ENCODE measurements around the gene ABHD10.

The ABHD10 gene

GRCh38 chr3:111948786-111949185 is 30.0 kb upstream of the ABHD10 start:
- no peaks in the 10 kb centered on the region for H3K36me3 ChIP-seq (ENCODE audit: insufficient read depth, low read length)
- H2AFZ ChIP-seq (ENCODE audit: low read depth, low read length) = no peak overlapping the region
- no peaks in the 10 kb centered on the region for H3K27me3 ChIP-seq (ENCODE audit: insufficient read depth, low read length, poor library complexity)
- DNase-seq (no peak), ATAC-seq (ENCODE audit: insufficient read depth, low read depth) (no peak)
- H3K4me1 ChIP-seq (ENCODE audit: insufficient read depth, low read length) = no peaks in the 10 kb centered on the region
- H3K9ac ChIP-seq (ENCODE audit: low read depth, low read length) = no peak overlapping the region
- H3K4me2 ChIP-seq (ENCODE audit: insufficient read depth, low read length) = no peak overlapping the region
- no peak overlapping the region for H3K4me3 ChIP-seq (ENCODE audit: low read depth in 1 of 2, low read length in 2 of 2)
- no peak for TF ChIP-seq EZH2 (IDR thresholded peaks at IDR 0.05; ENCODE audit: borderline replicate concordance, low read depth, low read length, severe bottlenecking)
- TF ChIP-seq CTCF (IDR thresholded peaks at IDR 0.05; ENCODE audit: borderline replicate concordance, extremely low read depth, low read length, poor library complexity, severe bottlenecking) = no peak
- no peaks in the 10 kb centered on the region for H3K9me3 ChIP-seq (ENCODE audit: insufficient read depth, low read length, severe bottlenecking)
- H4K20me1 ChIP-seq (ENCODE audit: insufficient read depth, low read length) = no peaks in the 10 kb centered on the region
- H3K27ac ChIP-seq (ENCODE audit: low read length) = no peak overlapping the region
- no peaks in the 10 kb centered on the region for H3K79me2 ChIP-seq (ENCODE audit: insufficient read depth, low read length)

- H3K79me2 ChIP-seq (ENCODE audit: insufficient read depth, low read length) = no peaks in the 10 kb centered on the region
- DNase-seq = no peak
- no peaks in the 10 kb centered on the region for H3K36me3 ChIP-seq (ENCODE audit: insufficient read depth, low read length)
Observed at GRCh38 chr3:111949712-111950111, 29.1 kb upstream of the ABHD10 start.

GRCh38 chr3:111951032-111951431 is 27.8 kb upstream of the ABHD10 start:
- no peaks in the 10 kb centered on the region for H4K20me1 ChIP-seq (ENCODE audit: insufficient read depth, low read length)
- ATAC-seq (ENCODE audit: insufficient read depth, low read depth) (no peak), DNase-seq (no peak)
- H3K27me3 ChIP-seq (ENCODE audit: insufficient read depth, low read length, poor library complexity) = no peaks in the 10 kb centered on the region
- H3K4me3 ChIP-seq (ENCODE audit: low read depth in 1 of 2, low read length in 2 of 2) = no peak overlapping the region
- H3K79me2 ChIP-seq (ENCODE audit: insufficient read depth, low read length) = no peaks in the 10 kb centered on the region
- no peak overlapping the region for H2AFZ ChIP-seq (ENCODE audit: low read depth, low read length)
- no peak overlapping the region for H3K9ac ChIP-seq (ENCODE audit: low read depth, low read length)
- no peak overlapping the region for H3K27ac ChIP-seq (ENCODE audit: low read length)
- no peak for TF ChIP-seq EZH2 (IDR thresholded peaks at IDR 0.05; ENCODE audit: borderline replicate concordance, low read depth, low read length, severe bottlenecking)
- TF ChIP-seq CTCF (IDR thresholded peaks at IDR 0.05; ENCODE audit: borderline replicate concordance, extremely low read depth, low read length, poor library complexity, severe bottlenecking) = no peak
- no peaks in the 10 kb centered on the region for H3K4me1 ChIP-seq (ENCODE audit: insufficient read depth, low read length)
- H3K4me2 ChIP-seq (ENCODE audit: insufficient read depth, low read length) = no peak overlapping the region
- no peaks in the 10 kb centered on the region for H3K9me3 ChIP-seq (ENCODE audit: insufficient read depth, low read length, severe bottlenecking)
- H3K36me3 ChIP-seq (ENCODE audit: insufficient read depth, low read length) = no peaks in the 10 kb centered on the region

More at GRCh38 chr3:111949712-111950111, 29.1 kb upstream of the ABHD10 start:
- H3K4me2 ChIP-seq (ENCODE audit: insufficient read depth, low read length) = no peak overlapping the region
- no peaks in the 10 kb centered on the region for H3K27me3 ChIP-seq (ENCODE audit: insufficient read depth, low read length, poor library complexity)
- ATAC-seq (ENCODE audit: insufficient read depth, low read depth) = no peak
- H4K20me1 ChIP-seq (ENCODE audit: insufficient read depth, low read length) = no peaks in the 10 kb centered on the region
- H2AFZ ChIP-seq (ENCODE audit: low read depth, low read length) = no peak overlapping the region
- H3K4me3 ChIP-seq (ENCODE audit: low read depth in 1 of 2, low read length in 2 of 2) = no peak overlapping the region
- H3K9me3 ChIP-seq (ENCODE audit: insufficient read depth, low read length, severe bottlenecking) = no peaks in the 10 kb centered on the region
- no peak overlapping the region for H3K27ac ChIP-seq (ENCODE audit: low read length)
- no peak for TF ChIP-seq EZH2 (IDR thresholded peaks at IDR 0.05; ENCODE audit: borderline replicate concordance, low read depth, low read length, severe bottlenecking)
- no peak overlapping the region for H3K9ac ChIP-seq (ENCODE audit: low read depth, low read length)
- no peaks in the 10 kb centered on the region for H3K4me1 ChIP-seq (ENCODE audit: insufficient read depth, low read length)

- no peak overlapping the region for H3K4me2 ChIP-seq (ENCODE audit: insufficient read depth, low read length)
- no peak overlapping the region for H3K27ac ChIP-seq (ENCODE audit: low read length)
- H4K20me1 ChIP-seq (ENCODE audit: insufficient read depth, low read length) = no peaks in the 10 kb centered on the region
- no peaks in the 10 kb centered on the region for H3K27me3 ChIP-seq (ENCODE audit: insufficient read depth, low read length, poor library complexity)
- H2AFZ ChIP-seq (ENCODE audit: low read depth, low read length) = no peak overlapping the region
- no peaks in the 10 kb centered on the region for H3K79me2 ChIP-seq (ENCODE audit: insufficient read depth, low read length)
- H3K9ac ChIP-seq (ENCODE audit: low read depth, low read length) = no peak overlapping the region
- ATAC-seq (ENCODE audit: insufficient read depth, low read depth) = no peak
- H3K36me3 ChIP-seq (ENCODE audit: insufficient read depth, low read length) = no peaks in the 10 kb centered on the region
- no peak for DNase-seq
- H3K9me3 ChIP-seq (ENCODE audit: insufficient read depth, low read length, severe bottlenecking) = no peaks in the 10 kb centered on the region
- no peak for TF ChIP-seq CTCF (IDR thresholded peaks at IDR 0.05; ENCODE audit: borderline replicate concordance, extremely low read depth, low read length, poor library complexity, severe bottlenecking)
- no peak overlapping the region for H3K4me3 ChIP-seq (ENCODE audit: low read depth in 1 of 2, low read length in 2 of 2)
- no peaks in the 10 kb centered on the region for H3K4me1 ChIP-seq (ENCODE audit: insufficient read depth, low read length)
Observed at GRCh38 chr3:111952086-111952485, 26.7 kb upstream of the ABHD10 start.

All from DND-41 (cell line).